ENCODE results near the gene COL24A1. TPM values are rescaled to one million over a fixed set of nuclear protein-coding genes. Genes with fewer than 3 reads are reported as not detected.

The COL24A1 gene
- total RNA-seq, 4 donors from 2014 or later, result 3.7 to 5.3 (median 4.4) TPM

GRCh38 chr1:86068271-86068721 lies 88.3 kb downstream of the COL24A1 start:
- TF ChIP-seq CTCF (IDR thresholded peaks at IDR 0.05) (no peak), POLR2AphosphoS5 (IDR thresholded peaks at IDR 0.05) (no peak), POLR2A (IDR thresholded peaks at IDR 0.05; ENCODE audit: low read depth) (no peak), EP300 (IDR thresholded peaks at IDR 0.05) (no peak)
- DNase-seq (ENCODE audit: extremely low spot score), result no peak
- Histone ChIP-seq H3K4me1 (peaks cover 0 to 14% (median 10%) of the 10 kb centered on the region in 4 donors), H3K9me3 (no peaks in the 10 kb centered on the region), H3K4me3 (no peak overlapping the region), H3K27me3 (no peaks in the 10 kb centered on the region), H3K27ac (replicated peaks in 1 of 4) (no peak overlapping the region), H3K36me3 (no peaks in the 10 kb centered on the region)
- intact Hi-C loops (cut with DNase I), result no loop called here
- 37% methylated on average over 3 of the region's 3 CpGs for WGBS

- no peak for DNase-seq (ENCODE audit: extremely low spot score)
- TF ChIP-seq CTCF (IDR thresholded peaks at IDR 0.05), result no peak
- no peak for TF ChIP-seq POLR2A (IDR thresholded peaks at IDR 0.05; ENCODE audit: low read depth)
- TF ChIP-seq EP300 (IDR thresholded peaks at IDR 0.05), result no peak
- TF ChIP-seq POLR2AphosphoS5 (IDR thresholded peaks at IDR 0.05), result no peak
- H3K36me3 ChIP-seq, result no peaks in the 10 kb centered on the region
- no peaks in the 10 kb centered on the region for H3K27me3 ChIP-seq
- intact Hi-C loops (cut with DNase I), result no loop called here
- H3K4me1 ChIP-seq, result peaks cover 0 to 14% (median 10%) of the 10 kb centered on the region in 4 donors
- no peak overlapping the region for H3K27ac ChIP-seq (replicated peaks in 1 of 4)
- H3K9me3 ChIP-seq, result no peaks in the 10 kb centered on the region
- no peak overlapping the region for H3K4me3 ChIP-seq
These were observed 88.9 kb downstream of the COL24A1 start for GRCh38 chr1:86067626-86068025.

DNA sequence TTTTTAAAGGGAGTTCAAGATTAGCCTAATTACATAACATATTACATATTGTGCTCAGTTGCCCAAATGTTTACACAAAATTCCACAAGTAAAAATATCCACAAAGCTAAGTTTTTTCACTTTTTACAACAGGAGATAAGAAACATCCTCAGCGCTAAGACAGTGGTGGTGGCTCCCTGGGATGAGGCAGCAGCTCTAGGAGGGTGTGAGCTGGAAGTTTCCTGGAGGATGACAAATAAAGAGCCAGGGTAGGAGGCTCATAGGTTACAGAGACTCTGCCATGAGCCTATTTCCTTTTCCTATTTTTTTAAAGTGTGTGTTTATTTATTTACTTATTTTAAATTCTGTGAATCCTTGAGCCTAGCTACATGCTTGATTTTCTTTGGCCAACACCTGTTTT lies 91.7 kb downstream of the COL24A1 start:
- Histone ChIP-seq H3K27me3 (no peaks in the 10 kb centered on the region), H3K4me1 (peaks cover 0 to 14% (median 10%) of the 10 kb centered on the region in 4 donors), H3K4me3 (no peak overlapping the region), H3K9me3 (no peaks in the 10 kb centered on the region), H3K27ac (replicated peaks in 1 of 4) (no peak overlapping the region), H3K36me3 (no peaks in the 10 kb centered on the region)
- intact Hi-C loops (cut with DNase I), result no loop called here
- DNase-seq (ENCODE audit: extremely low spot score), result no peak
- TF ChIP-seq POLR2AphosphoS5 (IDR thresholded peaks at IDR 0.05) (no peak), CTCF (IDR thresholded peaks at IDR 0.05) (no peak), POLR2A (IDR thresholded peaks at IDR 0.05; ENCODE audit: low read depth) (no peak), EP300 (IDR thresholded peaks at IDR 0.05) (no peak)
- 72% methylated on average over 1 of the region's 1 CpG for WGBS

- no peak for DNase-seq (ENCODE audit: extremely low spot score)
- Histone ChIP-seq H3K27ac (replicated peaks in 1 of 4) (no peak overlapping the region), H3K27me3 (no peaks in the 10 kb centered on the region), H3K4me1 (peaks cover 0 to 8% (median 6%) of the 10 kb centered on the region in 4 donors), H3K4me3 (no peak overlapping the region), H3K9me3 (no peaks in the 10 kb centered on the region), H3K36me3 (no peaks in the 10 kb centered on the region)
- 98% methylated on average over 1 of the region's 1 CpG for WGBS
- intact Hi-C loops (cut with DNase I), result no loop called here
- TF ChIP-seq POLR2AphosphoS5 (IDR thresholded peaks at IDR 0.05) (no peak), CTCF (IDR thresholded peaks at IDR 0.05) (no peak), POLR2A (IDR thresholded peaks at IDR 0.05; ENCODE audit: low read depth) (no peak), EP300 (IDR thresholded peaks at IDR 0.05) (no peak)
These were observed 92.9 kb downstream of the COL24A1 start for GRCh38 chr1:86063721-86064120.

- intact Hi-C loops (cut with DNase I), result no loop called here
- 76% methylated on average over 3 of the region's 3 CpGs for WGBS
- H3K4me1 ChIP-seq, result peaks cover 0 to 3% (median 0%) of the 10 kb centered on the region in 4 donors
- no peak overlapping the region for H3K27ac ChIP-seq (replicated peaks in 1 of 4)
- no peak for TF ChIP-seq POLR2AphosphoS5 (IDR thresholded peaks at IDR 0.05)
- TF ChIP-seq POLR2A (IDR thresholded peaks at IDR 0.05; ENCODE audit: low read depth), result no peak
- TF ChIP-seq EP300 (IDR thresholded peaks at IDR 0.05), result no peak
- TF ChIP-seq CTCF (IDR thresholded peaks at IDR 0.05), result no peak
- no peak overlapping the region for H3K4me3 ChIP-seq
- no peak for DNase-seq (ENCODE audit: extremely low spot score)
- H3K9me3 ChIP-seq, result no peaks in the 10 kb centered on the region
- no peaks in the 10 kb centered on the region for H3K27me3 ChIP-seq
- no peaks in the 10 kb centered on the region for H3K36me3 ChIP-seq
These were observed 94.1 kb downstream of the COL24A1 start for GRCh38 chr1:86062453-86062852.
